ENCODE data around the gene HINT3.

The HINT3 gene

GRCh38 chr6:125961117-125961516 is 4.5 kb downstream of the HINT3 start:
- TF ChIP-seq REST (IDR thresholded peaks at IDR 0.05; ENCODE audit: insufficient replicate concordance, low read depth) (no peak), GABPA (IDR thresholded peaks at IDR 0.05; ENCODE audit: low read depth) (no peak), CTCF (IDR thresholded peaks at IDR 0.05; ENCODE audit: insufficient read depth, low read length) (no peak), SPI1 (IDR thresholded peaks at IDR 0.05; ENCODE audit: borderline replicate concordance, low read depth) (no peak), POLR2AphosphoS5 (IDR thresholded peaks at IDR 0.05; ENCODE audit: low read depth) (no peak)
- H3K27me3 ChIP-seq (ENCODE audit: insufficient read depth, poor library complexity, severe bottlenecking): no peaks in the 10 kb centered on the region
- no peak for DNase-seq (ENCODE audit: low read depth in 1 of 2, low spot score in 1 of 2)
- no peak overlapping the region for H3K27ac ChIP-seq (replicated peaks)
- no peak overlapping the region for H3K4me3 ChIP-seq (replicated peaks; ENCODE audit: insufficient read depth, low read length)

GRCh38 chr6:125962900-125963497 is 6.4 kb downstream of the HINT3 start:
- H3K27me3 ChIP-seq (ENCODE audit: insufficient read depth, poor library complexity, severe bottlenecking): no peaks in the 10 kb centered on the region
- TF ChIP-seq CTCF (IDR thresholded peaks at IDR 0.05; ENCODE audit: insufficient read depth, low read length) (no peak), GABPA (IDR thresholded peaks at IDR 0.05; ENCODE audit: low read depth) (no peak), REST (IDR thresholded peaks at IDR 0.05; ENCODE audit: insufficient replicate concordance, low read depth) (no peak), SPI1 (IDR thresholded peaks at IDR 0.05; ENCODE audit: borderline replicate concordance, low read depth) (no peak), POLR2AphosphoS5 (IDR thresholded peaks at IDR 0.05; ENCODE audit: low read depth) (no peak)
- DNase-seq (ENCODE audit: low read depth in 1 of 2, low spot score in 1 of 2): no peak
- no peak overlapping the region for H3K27ac ChIP-seq (replicated peaks)
- no peak overlapping the region for H3K4me3 ChIP-seq (replicated peaks; ENCODE audit: insufficient read depth, low read length)

- Histone ChIP-seq H3K27me3 (ENCODE audit: insufficient read depth, poor library complexity, severe bottlenecking) (no peaks in the 10 kb centered on the region), H3K27ac (replicated peaks) (no peak overlapping the region), H3K4me3 (replicated peaks; ENCODE audit: insufficient read depth, low read length) (no peak overlapping the region)
- no peak for DNase-seq (ENCODE audit: low read depth in 1 of 2, low spot score in 1 of 2)
- TF ChIP-seq GABPA (IDR thresholded peaks at IDR 0.05; ENCODE audit: low read depth) (no peak), SPI1 (IDR thresholded peaks at IDR 0.05; ENCODE audit: borderline replicate concordance, low read depth) (no peak)
Measured at GRCh38 chr6:125963817-125964216, 7.2 kb downstream of the HINT3 start.

GRCh38 chr6:125966569-125966968 is 10.0 kb downstream of the HINT3 start:
- no peak for DNase-seq (ENCODE audit: low read depth in 1 of 2, low spot score in 1 of 2)
- TF ChIP-seq REST (IDR thresholded peaks at IDR 0.05; ENCODE audit: insufficient replicate concordance, low read depth) (no peak), CTCF (IDR thresholded peaks at IDR 0.05; ENCODE audit: insufficient read depth, low read length) (no peak), SPI1 (IDR thresholded peaks at IDR 0.05; ENCODE audit: borderline replicate concordance, low read depth) (no peak), GABPA (IDR thresholded peaks at IDR 0.05; ENCODE audit: low read depth) (no peak), POLR2AphosphoS5 (IDR thresholded peaks at IDR 0.05; ENCODE audit: low read depth) (no peak)
- no peak overlapping the region for H3K27ac ChIP-seq (replicated peaks)
- H3K27me3 ChIP-seq (ENCODE audit: insufficient read depth, poor library complexity, severe bottlenecking): no peaks in the 10 kb centered on the region
- H3K4me3 ChIP-seq (replicated peaks; ENCODE audit: insufficient read depth, low read length): no peak overlapping the region
